Pancreas (tissue), 10 donors: Measurements from ENCODE around the gene DTNB. TPM values are rescaled to one million over a fixed set of nuclear protein-coding genes. Genes with fewer than 3 reads are reported as not detected.
A peak's percentile ranks its signal among the peaks of the same experiment; 100 is the strongest.

Experiments
- ATAC-seq, 4 donors: fragments of 200-7000 bp; cut with Tn5 transposase; one replicate each; pipeline versions ENCODE4 v1.8.0 to v1.9.1; 2020; ENCODE audit warnings: mild to moderate bottlenecking in 4 of 4, moderate library complexity in 4 of 4
- DNase-seq, 6 donors: peaks; one replicate each; pipeline ENCODE4 v3.0.0-alpha.2; 2020
- FAIRE-seq: peaks from 2 replicates; lab custom pipeline; 2012; peaks lifted over from hg19 to GRCh38; lab: Jason Lieb, UNC
- H3K27ac ChIP-seq, 4 donors: fragments of 200-600 bp; sonication (generic); 1 replicate in 3 of 4; 2 replicates in 1 of 4; pipeline versions ENCODE4 v1.5.0 to v1.8.0; 2020
- H3K27me3 ChIP-seq, 4 donors: fragments of 200-600 bp; one replicate each; pipeline ENCODE4 v1.8.0; 2021
- H3K36me3 ChIP-seq, 3 donors: fragments of 200-600 bp; sonication (generic) in 1 of 3; one replicate each; pipeline versions ENCODE4 v1.5.0 to v1.8.0; 2020 to 2021
- H3K4me1 ChIP-seq, 3 donors: fragments of 200-600 bp; one replicate each; pipeline ENCODE4 v1.8.0; 2021
- H3K4me3 ChIP-seq, 4 donors: fragments of 200-600 bp; sonication (generic) in 2 of 4; one replicate each; pipeline versions ENCODE4 v1.5.0 to v1.8.0; 2020 to 2021
- H3K9me3 ChIP-seq, 4 donors: fragments of 200-600 bp; one replicate each; pipeline ENCODE4 v1.8.0; 2021
- WGBS, 2 donors: extraction: QIAGEN DNeasy Blood & Tissue Kit; methylation state at CpG; one replicate each; pipeline ENCODE4 v1.1.7; 2013; 5-methylcytosine and 5-hydroxymethylcytosine counted together
- intact Hi-C, 3 donors: fragments of 100-400 bp; cut with DNase I; formaldehyde crosslinking; loops; one replicate each; pipeline versions ENCODE4 v1.11.1 to v1.14.2; 2022
- polyA plus RNA-seq, 2 donors: library from polyadenylated mRNA; stranded (reverse); fragments of 200-250 nt; gene quantifications; one replicate each; pipeline ENCODE4 v1.2.3, GENCODE V29; 2013
- total RNA-seq, 6 donors: library from RNA; stranded (reverse); fragmentation: NEBNext Ultra II Directional in 4 of 6; extraction: Animal tissue kit (Norgen Biotek cat#: 25700) in 4 of 6; gene quantifications; one replicate each; pipeline versions ENCODE4 v1.2.1 to v1.2.4, GENCODE V29; 2021 to 2023
- TF ChIP-seq, protein P1 (sequence below), 4 donors: fragments of 200-600 bp; sonication (generic) in 3 of 4; IDR thresholded peaks; one replicate each; pipeline versions ENCODE4 v1.5.0 to v1.8.0; 2021; ENCODE audit warnings: antibody characterized with exemption in 4 of 4
- donor health status: healthy with polysubstance abuse.
- donor health status: DM: no; HTN: no; CAD: no; lungs with moderate emphysema.
- donor health status: DM: no; HTN: no; CAD: no.
- donor health status: control.
- donor health status: control.
- donor health status: Bipolar disorder and iron deficiency.
- donor health status: DM: yes; HTN: yes; CAD: no.
- donor health status: DM: no; HTN: no; CAD: no.
- donor health status: DM: no; HTN: no; CAD: no.
- donor health status: DM: yes; HTN: yes; CAD: no.

The DTNB gene
- total and polyA plus RNA-seq, 8 donors, result 10.8 to 27.8 (median 15.1) TPM

DNA sequence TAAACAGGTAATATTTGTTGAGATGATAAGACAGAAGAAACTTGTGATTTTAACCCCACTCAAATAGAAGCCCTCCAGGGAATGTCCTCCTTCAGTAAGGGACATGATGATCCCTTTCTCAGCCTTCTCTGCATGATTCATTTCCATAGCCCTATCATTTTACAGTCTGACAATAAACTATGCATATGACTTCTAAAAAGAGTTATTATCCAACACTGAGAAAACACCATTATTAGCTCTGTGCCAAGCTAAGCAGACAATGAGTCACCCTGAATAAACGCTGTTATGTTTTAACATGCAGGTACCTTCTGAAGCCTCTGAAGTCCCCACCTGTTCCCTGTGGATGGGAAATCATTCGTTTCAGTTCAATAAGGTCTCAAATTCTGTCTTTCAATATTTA lies 54.7 kb downstream of the DTNB start:
- H3K36me3 ChIP-seq, result no peaks in the 10 kb centered on the region
- no peaks in the 10 kb centered on the region for H3K27me3 ChIP-seq
- no peak overlapping the region for H3K4me3 ChIP-seq
- H3K27ac ChIP-seq, result peak overlapping the region in 3 of 4 donors; percentile 5 to 67 (median 48)
- no peak for FAIRE-seq
- H3K4me1 ChIP-seq, result peaks cover 11 to 21% (median 19%) of the 10 kb centered on the region in 3 donors
- WGBS, 2 donors, result 14 to 16% methylated on average over 2 of the region's 2 CpGs
- peak in 1 of 6 donors; percentile 20 for DNase-seq
- TF ChIP-seq, protein P1, sequence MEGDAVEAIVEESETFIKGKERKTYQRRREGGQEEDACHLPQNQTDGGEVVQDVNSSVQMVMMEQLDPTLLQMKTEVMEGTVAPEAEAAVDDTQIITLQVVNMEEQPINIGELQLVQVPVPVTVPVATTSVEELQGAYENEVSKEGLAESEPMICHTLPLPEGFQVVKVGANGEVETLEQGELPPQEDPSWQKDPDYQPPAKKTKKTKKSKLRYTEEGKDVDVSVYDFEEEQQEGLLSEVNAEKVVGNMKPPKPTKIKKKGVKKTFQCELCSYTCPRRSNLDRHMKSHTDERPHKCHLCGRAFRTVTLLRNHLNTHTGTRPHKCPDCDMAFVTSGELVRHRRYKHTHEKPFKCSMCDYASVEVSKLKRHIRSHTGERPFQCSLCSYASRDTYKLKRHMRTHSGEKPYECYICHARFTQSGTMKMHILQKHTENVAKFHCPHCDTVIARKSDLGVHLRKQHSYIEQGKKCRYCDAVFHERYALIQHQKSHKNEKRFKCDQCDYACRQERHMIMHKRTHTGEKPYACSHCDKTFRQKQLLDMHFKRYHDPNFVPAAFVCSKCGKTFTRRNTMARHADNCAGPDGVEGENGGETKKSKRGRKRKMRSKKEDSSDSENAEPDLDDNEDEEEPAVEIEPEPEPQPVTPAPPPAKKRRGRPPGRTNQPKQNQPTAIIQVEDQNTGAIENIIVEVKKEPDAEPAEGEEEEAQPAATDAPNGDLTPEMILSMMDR (IDR thresholded peaks at IDR 0.05), result no peak
- intact Hi-C loops, result loop anchor here in 1 of 3 donors (10.0 kb wide), 1 partner anchor 46 kb away; no protein-coding TSS in a partner anchor
- ATAC-seq, result peak; percentile 92 to 97 (median 96)
- no peaks in the 10 kb centered on the region for H3K9me3 ChIP-seq

DNA sequence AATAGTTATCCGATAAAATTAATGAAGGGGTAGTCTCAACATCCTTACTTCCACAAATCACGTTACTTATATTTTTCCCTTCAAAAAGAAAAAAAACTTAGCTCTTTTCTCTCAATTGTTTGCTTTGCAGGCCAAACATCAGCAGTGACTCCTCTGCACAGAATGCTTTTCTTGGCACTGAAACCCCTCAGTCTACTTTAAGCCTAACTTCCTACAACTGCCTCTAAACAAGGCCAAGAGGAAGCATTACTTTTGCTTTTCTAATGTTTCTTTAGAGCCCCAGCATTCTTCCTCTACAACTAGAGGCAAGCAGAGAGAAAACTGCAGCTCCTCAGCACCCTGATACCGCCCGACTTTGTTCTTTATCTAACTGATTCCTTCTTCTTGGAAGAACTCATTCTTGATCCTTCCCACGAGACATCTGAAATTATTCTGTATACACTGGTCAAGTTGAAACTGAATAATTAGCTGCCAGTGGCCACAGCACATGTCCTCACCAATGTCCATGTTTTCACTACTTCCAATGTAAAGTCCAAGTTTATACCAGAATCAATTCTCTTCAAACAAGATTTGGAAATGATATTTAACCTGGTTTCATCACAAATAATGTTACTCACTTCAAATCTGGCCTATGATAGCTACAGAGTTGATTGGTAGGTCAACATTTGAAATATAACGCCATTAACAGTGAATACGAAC lies 55.3 kb downstream of the DTNB start:
- peaks cover 11 to 21% (median 19%) of the 10 kb centered on the region in 3 donors for H3K4me1 ChIP-seq
- no peaks in the 10 kb centered on the region for H3K9me3 ChIP-seq
- TF ChIP-seq, protein P1 (IDR thresholded peaks at IDR 0.05), result no peak
- ATAC-seq, result peak; percentile 71 to 85 (median 78)
- FAIRE-seq, result no peak
- no peak for DNase-seq
- intact Hi-C loops, result loop anchor here in 1 of 3 donors (10.0 kb wide), 1 partner anchor 47 kb away; no protein-coding TSS in a partner anchor
- H3K36me3 ChIP-seq, result no peaks in the 10 kb centered on the region
- 57 to 71% methylated on average over 7 of the region's 7 CpGs for WGBS, 2 donors
- peak overlapping the region in 2 of 4 donors; percentile 48 to 67 for H3K27ac ChIP-seq
- no peaks in the 10 kb centered on the region for H3K27me3 ChIP-seq
- no peak overlapping the region for H3K4me3 ChIP-seq

DNA sequence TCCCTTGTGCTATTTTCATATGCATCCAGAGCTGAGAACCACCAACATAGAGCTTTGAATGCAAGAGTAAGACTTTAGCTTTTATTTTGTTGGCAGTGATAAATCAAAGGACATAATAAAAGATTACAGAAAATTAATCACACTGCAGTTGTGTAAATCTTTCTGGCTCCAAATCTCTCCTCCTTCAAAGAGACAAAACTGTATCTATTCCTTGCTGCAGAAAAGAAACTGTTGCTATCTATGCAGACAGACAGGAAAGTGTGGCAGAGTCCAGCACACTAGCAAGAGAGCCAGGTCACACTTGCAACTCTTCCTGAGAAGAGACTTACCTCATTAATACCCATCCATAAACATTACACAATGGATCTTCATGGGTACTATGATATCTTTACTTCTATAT lies 57.5 kb downstream of the DTNB start:
- no peak for ATAC-seq
- intact Hi-C loops, result loop anchor here in 1 of 3 donors (10.0 kb wide), 1 partner anchor 49 kb away; no protein-coding TSS in a partner anchor
- TF ChIP-seq, protein P1 (IDR thresholded peaks at IDR 0.05), result no peak
- no peak for FAIRE-seq
- no peaks in the 10 kb centered on the region for H3K36me3 ChIP-seq
- H3K27me3 ChIP-seq, result no peaks in the 10 kb centered on the region
- H3K4me3 ChIP-seq, result no peak overlapping the region
- H3K9me3 ChIP-seq, result no peaks in the 10 kb centered on the region
- DNase-seq, result no peak
- peaks cover 11 to 21% (median 19%) of the 10 kb centered on the region in 3 donors for H3K4me1 ChIP-seq
- H3K27ac ChIP-seq, result no peak overlapping the region

DNA sequence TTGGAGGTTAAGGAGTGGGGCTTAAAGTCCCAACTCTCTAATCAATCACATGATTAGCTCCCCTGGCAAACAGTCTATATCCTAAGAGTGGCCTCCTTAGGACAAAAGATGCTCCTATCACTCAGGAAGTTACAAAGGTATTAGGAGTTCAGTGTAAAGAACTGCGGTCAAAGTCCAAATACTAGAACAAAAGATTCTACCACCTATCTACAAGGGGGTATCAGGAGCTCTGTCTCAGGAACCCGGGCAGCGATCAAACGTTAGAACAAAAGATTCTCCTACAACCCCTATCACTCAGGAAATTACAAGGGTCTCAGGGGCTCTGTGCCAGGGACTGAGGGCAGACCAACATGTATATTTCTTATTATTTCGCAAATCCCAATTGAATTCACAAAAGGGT lies 58.0 kb downstream of the DTNB start:
- H3K4me1 ChIP-seq, result peaks cover 11 to 21% (median 19%) of the 10 kb centered on the region in 3 donors
- no peak overlapping the region for H3K4me3 ChIP-seq
- ATAC-seq, result no peak
- no peaks in the 10 kb centered on the region for H3K36me3 ChIP-seq
- H3K27ac ChIP-seq, result no peak overlapping the region
- TF ChIP-seq, protein P1 (IDR thresholded peaks at IDR 0.05), result no peak
- no peak for FAIRE-seq
- H3K9me3 ChIP-seq, result no peaks in the 10 kb centered on the region
- 85% methylated on average over 5 of the region's 5 CpGs for WGBS, 2 donors
- DNase-seq, result no peak
- intact Hi-C loops, result loop anchor here in 1 of 3 donors (10.0 kb wide), 1 partner anchor 49 kb away; no protein-coding TSS in a partner anchor
- no peaks in the 10 kb centered on the region for H3K27me3 ChIP-seq

DNA sequence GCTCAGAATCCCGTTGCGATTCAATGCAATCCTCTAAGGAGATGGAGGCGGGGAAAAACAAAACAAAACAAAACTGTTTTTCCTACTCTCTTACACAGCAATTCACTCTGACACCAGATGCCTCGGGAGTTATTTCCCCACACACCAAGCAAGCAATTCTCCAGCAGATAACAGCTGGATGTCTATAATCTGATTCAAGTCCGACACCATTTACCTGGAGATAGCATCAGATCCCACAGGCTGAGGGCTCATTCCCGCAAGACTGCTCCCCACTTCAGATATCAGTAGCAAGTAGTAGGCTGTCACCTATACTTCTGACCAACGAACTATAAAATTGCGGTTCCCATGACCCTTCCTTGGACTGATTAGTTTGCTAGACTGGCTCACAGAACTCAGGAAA lies 58.7 kb downstream of the DTNB start:
- DNase-seq (no peak), FAIRE-seq (no peak), ATAC-seq (no peak)
- Histone ChIP-seq H3K27ac (no peak overlapping the region), H3K27me3 (no peaks in the 10 kb centered on the region), H3K4me1 (peaks cover 11 to 20% (median 19%) of the 10 kb centered on the region in 3 donors), H3K36me3 (no peaks in the 10 kb centered on the region), H3K9me3 (no peaks in the 10 kb centered on the region), H3K4me3 (no peak overlapping the region)
- WGBS, 2 donors, result 95% methylated on average over 8 of the region's 8 CpGs
- TF ChIP-seq, protein P1 (IDR thresholded peaks at IDR 0.05), result no peak
- intact Hi-C loops, result loop anchor here in 1 of 3 donors (10.0 kb wide), 1 partner anchor 50 kb away; no protein-coding TSS in a partner anchor
